ENCODE measurements around the gene SENP7.

DNA sequence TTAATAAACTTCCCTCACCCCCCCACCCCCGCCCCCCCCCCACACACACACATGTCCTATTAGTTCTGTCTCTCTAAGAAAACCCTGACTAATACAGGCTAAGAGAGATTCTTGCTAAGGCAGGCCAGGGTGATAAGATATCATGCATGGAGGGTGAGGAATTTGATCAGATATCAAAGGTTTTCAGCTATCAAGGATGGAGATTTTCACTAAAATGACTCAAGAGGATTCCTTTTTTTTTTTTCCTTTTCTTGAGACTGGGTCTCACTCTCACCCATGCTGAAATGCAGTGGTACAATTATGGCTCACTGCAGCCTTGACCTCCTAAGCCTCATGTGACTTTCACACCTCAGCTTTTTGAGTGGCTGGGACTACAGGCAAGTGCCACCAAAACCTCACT is 14.9 kb upstream of the SENP7 start:
- no peak for TF ChIP-seq CTCF (conservative IDR thresholded peaks at IDR 0.05)
- no peak for TF ChIP-seq EZH2 (IDR thresholded peaks at IDR 0.05; ENCODE audit: low read depth)

All from PC-9 (cell line).